HG03066 (cell line): ENCODE data around the gene CTBP2.
"Not testable (repeated sequence)": the region's sequence is repeated elsewhere in the genome, so short reads cannot be mapped to it uniquely, and the experiment has no call there.

Source experiments
- ATAC-seq: cut with Tn5 transposase; IDR thresholded peaks from one replicate; pipeline ENCODE4 v1.9.1; 2021; ENCODE audit warnings: low read depth; ENCODE audit not compliant: unreplicated experiment

CTBP2 gene

DNA sequence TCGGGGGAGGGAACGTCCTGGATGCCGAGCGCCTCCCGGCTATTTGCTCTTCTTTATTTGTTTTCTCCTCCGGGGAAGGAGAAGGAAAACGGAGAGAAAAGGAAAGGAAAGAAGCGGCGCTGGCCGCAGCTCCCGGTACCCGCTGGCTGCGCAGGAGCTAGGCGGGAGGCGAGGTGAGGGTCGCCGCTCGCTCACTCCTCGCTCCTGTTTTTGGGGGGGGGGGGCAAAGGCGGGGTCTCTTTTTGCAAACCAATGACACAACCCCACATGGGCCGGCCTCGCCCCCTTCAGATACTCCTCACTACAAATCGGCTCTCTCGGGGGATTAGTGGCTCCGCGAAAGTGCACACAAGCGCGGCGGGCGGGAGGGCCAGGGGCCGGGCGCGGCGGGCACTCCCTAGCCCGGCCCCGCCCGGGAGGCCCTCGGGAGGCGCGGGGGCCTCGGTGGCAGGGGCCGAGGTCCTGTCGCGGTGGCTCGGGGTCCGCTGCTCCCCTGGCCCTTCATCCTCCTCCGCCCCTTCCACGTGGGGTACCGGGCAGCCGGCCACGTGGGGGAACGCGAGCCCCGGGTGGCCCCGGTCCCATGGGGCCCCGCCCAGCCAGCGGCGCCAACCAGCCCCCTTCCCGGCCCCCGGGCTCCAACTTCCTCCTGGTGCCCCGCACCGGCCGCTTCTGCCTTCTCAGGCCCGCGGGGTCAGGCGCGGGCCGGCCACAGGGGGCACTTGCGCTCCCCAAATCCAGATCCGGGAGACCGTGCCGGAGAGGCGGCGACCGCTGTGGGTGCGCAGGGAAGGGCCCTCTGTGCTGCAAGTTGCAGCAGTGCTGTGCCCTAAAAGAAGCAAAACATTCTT lies 718 bp upstream of the CTBP2 start:
- ATAC-seq = no peak

DNA sequence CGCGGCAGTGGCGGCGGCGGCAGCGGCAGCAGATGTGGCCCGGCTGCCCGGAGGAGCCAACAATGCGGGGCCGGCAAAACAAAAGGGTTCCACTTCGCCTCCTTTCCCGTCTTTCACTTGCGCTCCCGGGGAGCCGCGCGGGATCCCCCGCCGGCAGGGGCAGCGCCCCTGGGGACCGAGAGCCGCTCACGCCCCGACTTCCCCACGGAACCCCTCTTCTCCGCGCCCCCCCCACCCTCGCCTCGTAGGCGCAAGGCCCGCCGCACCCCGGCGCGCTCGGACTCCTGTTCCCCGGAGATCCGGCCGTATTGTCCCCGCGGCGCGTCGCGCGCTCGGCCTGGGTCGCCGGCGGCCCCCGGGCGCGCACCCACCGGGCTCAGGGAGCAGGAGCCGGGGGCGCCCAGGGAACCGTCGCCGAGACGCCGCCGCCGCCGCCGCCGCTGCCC lies 854 bp downstream of the CTBP2 start:
- ATAC-seq = no peak

DNA sequence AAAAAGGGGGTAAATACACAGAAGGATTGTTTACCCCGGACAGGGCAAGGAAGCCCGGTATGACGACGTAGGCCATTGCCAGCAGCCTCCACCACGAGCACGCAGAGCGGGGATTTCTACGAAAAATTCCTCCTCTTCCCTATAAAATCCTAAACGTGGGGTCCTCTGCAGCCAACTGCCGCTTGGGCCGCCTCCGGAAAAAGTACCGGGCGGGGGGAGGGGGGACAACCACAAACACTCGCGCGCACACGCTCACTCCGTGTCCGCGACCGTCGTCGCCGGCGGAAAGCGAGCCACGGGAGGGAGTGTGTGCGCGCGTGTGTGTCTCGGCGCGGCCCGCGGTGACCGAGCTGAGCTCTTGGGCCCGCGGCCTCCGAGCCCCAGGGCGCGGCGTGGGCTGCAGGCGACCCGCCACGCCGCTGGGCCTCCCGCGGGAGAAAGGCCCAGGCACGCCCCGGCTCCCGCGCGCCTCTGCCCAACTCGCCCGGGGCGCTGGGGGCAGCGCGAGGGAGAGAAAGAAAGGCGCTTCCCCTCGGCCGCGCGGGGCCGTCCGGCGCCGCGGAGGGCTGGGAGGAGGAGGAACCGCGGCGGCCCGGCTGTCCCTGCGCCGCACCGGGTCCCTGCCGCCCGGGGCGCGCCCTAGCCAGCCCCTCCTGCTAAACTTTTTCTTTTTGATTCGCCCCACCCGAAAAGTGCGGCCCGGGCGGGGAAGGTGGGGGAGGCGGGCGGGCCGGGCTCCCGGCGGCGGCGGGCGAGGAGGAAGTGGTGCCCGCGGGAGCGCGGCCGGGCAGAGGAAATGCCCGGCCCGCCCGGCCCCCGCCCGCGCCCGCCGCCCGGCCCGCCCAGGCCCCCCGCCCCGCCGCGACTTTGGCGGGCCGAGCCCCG lies 1.5 kb downstream of the CTBP2 start:
- no peak for ATAC-seq

DNA sequence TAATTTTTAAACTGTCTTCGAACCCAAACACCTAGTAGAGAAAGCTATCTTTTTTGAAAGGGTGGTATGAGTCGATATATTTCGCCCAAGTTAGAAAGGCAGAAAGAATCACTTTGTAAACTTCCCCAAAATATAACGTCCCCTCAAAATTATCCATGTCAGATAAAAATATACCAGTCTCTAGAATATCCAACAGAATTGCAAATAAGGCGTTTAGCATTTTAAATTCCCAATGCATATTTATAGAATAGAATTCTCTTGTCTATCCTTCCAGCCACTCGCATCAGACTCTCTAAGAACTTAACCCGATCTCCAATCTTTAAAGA lies 2.1 kb downstream of the CTBP2 start:
- ATAC-seq = no peak

DNA sequence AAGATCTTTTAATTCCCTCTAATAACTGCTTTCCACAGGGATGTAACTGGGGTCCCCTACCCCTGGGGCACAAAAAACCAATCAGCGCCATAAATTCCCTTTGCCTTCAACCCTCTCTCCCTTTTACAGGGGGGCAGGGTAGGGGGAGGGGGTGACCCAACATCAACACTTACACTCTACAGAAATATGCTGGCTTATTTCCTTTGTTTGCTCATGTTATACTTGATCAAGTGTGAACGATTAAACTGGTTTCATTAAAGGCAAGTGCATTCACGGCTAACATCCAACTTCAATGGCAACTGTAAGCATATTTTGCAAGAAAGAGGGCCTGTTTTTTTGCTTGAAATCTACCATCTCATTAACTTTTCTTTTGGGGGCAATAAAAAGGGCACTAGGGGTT lies 2.9 kb downstream of the CTBP2 start:
- ATAC-seq = no peak

DNA sequence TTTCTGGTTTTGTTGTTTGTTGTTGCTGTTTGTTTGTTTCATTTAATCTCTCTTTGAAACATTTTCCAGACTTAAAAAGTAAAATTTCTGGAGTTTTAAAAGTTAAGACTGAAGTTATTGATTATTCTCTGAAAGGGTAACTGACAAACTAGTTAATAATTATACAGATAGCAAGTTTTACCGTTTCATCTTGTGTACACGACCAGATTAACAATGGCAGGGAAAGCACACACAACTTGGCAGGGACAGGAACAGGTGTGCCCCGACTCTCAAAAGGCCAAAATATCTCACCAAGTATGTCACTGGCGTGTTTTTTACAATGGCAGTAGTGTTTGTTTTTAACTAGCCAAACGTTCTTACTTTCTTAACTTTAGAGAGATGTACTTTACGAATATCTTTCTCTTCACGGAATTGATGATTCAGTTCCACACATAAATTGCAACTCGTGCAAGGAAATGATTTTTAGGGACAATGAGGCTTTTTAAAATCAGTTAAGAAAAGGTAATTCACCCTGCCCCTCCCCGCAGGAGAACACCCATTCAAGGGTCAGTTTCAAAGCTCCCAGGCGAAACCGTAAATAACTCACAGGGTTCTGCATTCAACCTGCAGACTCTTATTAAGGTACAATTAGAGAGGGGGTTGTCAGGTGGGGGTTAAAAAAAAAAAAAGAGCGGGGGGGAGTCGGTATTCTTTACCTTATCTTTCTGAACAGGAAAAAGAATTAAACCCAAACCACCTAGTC lies 3.5 kb downstream of the CTBP2 start:
- ATAC-seq = no peak

DNA sequence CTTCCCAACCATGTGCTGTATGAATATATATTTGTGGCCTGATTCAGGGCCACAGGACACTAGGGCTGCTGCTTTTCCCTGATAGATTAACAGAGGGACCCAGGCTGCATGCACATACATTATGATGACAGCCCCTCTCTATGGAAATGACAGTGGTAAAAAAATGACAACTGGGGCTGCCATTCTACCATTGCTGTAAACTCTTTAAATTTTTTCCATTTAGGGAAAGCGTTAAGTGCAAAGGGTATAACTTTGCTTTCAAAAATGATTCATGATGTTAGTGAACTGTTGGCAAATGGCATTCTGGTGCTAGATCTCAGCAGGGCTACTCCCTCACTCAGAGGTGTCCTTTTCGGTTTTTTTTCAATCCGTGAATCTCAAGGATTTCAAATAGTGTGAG lies 4.2 kb downstream of the CTBP2 start:
- ATAC-seq = no peak

DNA sequence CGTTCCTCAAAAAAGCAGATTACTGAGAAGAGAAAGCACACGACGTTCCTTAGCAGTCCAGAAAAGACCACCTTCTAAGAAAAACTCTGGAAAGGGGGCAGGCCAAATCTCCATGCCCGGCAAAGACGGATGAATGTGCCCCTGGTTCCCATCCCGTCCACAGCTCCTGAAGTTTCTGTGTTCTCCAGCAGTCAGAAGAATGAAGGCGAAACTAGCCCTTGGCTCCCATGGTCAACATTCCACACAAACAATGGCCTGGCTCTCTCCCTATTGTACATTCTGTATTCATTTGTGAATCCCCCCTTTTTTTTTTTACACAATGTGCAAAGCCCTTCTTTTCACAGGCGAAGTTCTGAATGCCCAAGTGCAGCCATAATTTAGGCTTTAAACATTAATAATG lies 5.3 kb downstream of the CTBP2 start:
- no peak for ATAC-seq

DNA sequence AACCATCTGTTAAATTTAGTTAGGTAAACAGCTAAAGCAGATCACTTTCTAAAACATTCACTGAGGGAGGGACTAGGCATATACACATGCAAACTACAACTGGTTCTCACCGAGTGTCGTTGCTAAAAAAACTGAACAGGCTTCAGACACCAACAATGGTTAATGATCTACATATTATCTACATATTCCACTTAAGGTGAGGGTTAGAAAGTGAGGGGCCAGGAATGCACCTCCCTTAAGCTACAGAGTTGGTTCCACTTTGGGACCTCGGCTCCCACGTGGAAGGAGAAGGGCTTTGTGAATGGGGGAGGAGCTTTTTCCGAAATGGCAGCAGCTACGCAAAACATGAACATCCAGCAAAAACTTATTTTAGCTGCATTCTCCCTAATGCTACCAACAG lies 5.8 kb downstream of the CTBP2 start:
- ATAC-seq = no peak

DNA sequence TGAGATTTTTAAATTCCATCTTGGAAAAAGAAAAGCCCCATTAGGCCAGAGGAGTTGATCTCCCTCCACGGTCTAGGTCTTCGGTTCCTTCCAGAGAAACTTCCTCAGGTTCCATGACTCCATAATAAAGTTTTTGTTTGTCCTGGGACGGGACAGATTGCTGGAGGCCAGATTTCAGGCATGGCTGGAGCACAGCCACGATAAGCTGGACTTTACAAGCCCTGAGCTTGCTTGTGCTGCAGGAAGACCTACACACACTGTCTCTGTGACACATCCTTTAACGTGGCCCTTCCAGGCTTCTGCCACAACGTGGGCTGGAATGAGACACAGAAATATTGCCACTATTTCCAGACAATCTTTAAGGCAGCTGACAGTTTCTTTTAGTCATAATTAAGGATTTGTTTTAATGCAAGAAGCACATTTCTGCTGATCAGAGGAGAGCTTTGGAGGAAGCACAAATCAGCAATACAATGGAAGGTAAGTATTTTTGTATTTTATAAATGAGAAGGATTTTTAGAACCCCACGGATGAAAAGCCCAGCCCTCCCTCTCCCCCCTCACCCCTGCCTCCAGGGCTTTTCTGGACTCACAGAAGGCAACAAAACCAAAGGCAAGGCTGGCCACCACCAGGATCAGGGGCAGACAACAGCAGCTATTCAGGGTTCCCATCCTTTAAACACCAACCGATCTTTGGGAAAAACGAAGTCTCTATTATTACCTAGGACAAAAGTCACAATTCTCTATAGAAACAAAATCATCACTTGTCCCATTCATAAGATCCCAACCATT lies 6.5 kb downstream of the CTBP2 start:
- no peak for ATAC-seq

DNA sequence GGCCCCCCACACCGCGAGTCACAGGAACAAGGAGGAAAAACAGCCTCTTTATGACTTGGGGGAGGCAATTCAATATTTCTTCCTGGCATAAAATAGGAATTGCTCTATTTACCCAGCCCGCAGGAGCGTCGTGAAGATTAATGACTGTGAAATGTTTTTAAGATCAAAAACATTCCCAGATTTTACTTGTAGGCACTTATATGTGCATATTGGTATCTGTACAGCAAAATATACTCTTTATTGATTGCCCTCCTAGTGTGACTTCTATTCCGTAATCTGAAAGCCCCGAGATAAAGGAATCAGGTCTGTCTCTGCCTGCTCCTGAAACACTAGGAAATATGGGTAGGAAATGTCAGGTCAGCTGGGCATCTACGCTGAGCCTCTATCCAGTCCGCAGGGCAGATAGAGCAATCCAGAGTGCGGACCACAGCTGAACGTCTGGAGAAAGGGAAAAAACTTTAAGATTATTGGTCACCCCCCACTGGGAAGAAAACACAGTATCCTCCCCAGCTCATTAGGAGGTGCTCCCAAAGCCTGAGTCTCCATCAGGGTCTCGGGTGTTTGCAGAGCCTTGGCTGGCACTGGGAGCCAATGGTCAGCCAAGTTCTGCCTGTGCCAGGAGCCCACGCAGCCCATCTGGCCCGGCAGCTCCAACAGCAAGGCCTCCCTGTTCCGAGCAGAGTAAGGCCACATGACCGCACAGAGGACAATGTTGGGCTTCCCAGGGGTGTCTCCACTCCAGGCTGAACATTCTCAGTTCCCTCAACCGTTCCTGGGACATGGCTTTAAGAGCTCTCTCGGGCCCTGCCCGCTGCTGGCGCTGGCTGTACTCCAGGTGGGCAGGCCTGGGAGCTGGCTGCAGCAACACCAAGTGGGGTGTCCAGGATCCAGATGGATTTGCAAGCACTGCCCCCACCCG lies 7.7 kb downstream of the CTBP2 start:
- no peak for ATAC-seq

DNA sequence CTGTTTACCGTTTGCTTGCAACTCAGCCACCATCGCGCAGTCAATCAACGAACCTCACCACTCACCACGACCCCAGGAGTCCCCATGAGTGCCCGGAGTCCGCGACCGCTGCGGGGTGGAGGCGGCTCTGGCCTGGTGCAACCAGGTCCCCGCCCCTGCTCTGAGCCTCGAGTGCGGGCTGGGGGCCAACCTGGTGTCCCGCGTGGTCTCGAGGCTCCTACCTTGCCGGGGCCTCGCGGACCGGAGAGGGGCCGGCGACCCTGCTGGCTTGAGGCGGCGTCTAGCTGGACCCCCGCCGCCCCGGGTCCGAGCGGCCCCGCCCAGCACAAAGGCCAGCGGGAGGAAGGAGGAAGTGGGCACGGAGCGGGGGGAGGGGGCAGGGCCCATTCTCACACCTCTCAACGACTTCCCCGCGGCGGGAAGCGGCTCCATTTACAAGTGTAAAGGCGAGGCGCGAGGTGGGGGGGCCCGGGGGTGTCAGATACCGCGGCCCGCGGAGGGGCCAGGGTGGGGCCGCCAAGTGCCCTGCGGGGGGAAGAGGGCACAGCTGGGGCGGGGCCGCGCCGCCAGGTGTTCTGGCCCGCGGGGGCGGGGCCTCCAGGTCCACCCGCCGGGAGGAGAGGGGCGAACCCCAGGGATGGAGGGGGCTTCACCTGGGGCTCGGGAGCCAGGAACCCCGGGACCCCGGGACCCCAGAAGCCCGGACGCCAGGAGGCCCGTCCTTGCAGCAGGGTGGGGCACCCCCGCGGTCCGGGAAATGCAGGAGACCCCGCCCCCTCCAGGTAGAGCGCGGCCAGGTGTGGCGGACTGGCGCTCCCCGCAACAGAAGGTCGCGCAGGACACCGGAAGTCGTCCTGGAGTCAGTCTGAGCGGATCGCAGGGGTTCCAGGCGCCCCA lies 8.6 kb downstream of the CTBP2 start:
- no peak for ATAC-seq

DNA sequence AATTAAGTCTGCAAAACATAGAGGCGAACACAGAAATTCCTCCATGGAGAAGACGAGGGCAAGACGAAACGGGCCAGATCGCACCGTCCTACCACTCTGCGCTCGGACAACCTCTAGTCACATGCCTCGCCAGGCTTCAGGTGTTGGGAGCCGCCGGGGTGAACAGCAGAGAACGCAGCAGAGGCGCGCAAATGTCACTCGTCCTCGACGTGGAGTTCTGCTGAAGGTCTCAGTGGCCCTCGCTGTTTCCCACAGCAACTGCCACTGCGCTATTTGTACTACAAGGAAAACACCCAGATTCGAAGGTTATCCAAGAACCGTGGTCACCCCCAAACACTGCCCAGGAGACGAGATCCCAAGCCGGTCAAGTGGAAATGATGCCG lies 9.2 kb downstream of the CTBP2 start:
- ATAC-seq = no peak

DNA sequence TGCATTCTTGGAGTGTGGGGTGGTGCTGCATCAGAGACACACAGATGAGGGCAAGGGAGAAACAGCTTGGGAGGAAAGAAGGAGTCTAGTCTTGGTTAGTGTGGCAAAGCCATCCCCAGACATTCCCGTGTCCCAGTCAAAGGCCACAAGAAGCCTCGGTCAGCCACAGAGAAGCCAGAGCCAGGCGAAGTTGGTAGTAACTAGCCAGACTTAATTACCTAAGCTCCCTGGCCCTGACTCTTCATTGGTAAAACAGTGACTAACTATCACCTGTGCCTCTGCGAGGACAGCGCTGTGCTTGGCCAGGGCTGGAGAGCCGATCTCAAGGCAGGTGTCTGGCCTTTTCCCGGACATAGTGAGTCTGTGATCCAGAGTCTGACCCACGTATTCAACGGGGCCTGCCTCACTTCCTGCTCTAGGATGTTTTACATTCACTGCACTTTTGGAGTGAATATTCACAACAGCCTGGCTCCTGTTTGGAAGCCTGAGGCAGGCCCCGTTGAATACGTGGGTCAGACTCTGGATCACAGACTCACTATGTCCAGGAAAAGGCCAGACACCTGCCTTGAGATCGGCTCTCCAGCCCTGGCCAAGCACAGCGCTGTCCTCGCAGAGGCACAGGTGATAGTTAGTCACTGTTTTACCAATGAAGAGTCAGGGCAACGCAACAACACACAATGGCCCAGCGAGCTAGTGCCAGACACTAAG lies 9.8 kb downstream of the CTBP2 start:
- ATAC-seq = not testable (repeated sequence)

DNA sequence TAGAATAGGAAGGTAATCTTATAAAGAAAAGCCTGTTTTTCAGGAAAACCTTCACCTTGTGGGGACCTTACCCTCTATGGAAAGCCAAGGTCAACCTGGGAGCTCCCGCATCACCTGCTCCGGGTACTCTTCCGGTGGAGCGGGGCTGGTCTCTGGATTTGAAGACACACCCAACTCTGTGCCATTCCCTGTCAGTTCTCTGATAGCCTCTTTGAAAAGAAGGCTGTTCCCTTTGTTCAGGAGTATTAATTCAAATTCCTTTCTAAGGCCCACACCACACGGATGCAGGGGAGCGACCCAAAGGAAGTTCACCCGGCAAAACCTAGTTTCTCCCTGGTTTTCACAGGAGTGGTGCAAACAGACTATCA lies 10.7 kb downstream of the CTBP2 start:
- no peak for ATAC-seq

DNA sequence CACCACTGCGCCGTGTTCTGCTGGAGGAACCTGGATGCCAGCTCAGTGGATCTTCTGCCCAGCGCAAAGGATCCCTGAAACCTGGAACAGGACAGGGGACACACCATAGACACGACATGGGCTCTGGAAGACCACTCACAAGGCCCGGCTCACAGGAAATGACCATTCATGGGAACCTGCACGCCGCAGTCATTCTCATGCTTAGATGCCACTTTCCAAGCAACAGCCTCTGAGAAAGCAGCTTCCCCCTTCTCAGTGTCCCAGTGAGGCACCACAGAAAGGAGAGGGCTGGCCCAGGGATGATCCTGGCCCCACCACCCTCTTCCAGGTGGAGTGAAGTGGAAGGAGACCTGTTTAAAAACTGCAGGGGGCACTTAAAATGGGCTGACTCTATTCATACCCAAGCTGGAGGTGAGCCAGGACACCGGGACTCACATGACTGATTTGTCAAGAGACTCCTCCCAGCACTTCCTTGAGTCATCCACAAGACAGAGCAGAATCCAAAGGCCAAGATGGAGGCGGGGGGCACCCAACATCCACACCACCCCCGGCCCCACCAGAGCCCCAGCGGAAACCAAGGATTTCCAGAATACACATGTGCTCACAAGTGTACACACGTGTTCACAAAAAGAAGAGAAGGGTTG lies 11.2 kb downstream of the CTBP2 start:
- no peak for ATAC-seq

DNA sequence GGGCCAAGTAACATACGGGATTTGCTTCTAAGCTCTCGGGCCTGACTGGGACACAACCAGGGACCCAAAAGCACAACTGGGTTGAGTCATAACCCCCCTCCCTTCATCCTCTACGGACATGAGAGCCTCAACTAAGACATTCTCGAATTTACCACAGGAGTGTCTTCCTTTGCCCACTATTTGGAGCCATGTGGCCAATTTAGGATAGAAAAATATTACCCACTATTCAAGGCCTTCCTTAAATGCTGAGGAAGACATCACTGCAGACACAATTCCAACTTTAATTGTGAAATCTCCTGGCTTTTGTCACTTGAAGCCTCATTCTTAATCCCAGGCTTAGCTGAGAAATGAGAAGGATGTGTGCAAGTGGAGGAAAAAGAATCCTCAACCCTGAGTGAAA lies 11.8 kb downstream of the CTBP2 start:
- ATAC-seq = no peak
